ENCODE data around the gene QSOX2.
"Not testable (repeated sequence)": the region's sequence is repeated elsewhere in the genome, so short reads cannot be mapped to it uniquely, and the experiment has no call there.

Gene QSOX2

DNA sequence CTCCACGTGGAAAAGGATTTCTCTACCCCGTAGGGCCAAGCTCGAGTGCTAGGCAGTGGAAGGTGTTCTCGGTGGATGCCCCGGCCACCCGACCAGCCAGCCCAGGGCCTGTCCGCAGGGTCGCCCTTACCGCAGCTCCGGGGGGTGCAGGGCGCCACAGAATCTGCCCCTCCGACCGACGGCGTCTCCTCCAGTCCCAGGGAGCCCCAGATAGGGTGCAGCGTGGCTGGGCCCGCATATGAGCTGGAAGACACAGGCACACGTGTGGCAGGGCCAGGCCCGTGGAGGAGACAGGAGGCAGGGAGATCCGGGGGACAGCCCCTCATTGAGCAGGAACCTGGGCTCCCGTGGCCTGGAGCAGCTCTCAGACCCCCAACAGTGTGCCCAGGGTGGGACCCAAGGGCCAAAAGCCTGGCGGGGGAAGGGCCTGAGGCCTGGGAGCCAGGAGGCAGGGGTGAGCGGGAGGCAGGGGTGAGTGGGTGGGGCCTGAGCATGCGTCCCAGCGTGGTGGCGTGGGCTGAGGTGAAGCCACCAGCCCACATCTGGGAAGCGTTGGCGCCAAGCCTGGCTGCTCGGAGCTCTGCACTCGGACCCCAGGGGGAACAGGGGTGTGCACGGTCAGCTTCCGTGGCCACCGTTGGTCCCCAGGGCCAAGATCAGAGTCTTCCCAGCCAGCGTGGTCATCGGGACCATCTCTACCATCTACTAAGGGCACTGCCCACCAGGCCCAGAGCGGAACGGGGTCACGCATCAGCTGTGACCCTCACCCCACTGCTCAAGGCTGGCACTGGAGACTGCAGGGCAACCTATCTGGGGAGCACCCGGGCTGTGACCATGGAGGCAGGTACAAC is 36.0 kb upstream of the QSOX2 start:
- DNase-seq: no peak

DNA sequence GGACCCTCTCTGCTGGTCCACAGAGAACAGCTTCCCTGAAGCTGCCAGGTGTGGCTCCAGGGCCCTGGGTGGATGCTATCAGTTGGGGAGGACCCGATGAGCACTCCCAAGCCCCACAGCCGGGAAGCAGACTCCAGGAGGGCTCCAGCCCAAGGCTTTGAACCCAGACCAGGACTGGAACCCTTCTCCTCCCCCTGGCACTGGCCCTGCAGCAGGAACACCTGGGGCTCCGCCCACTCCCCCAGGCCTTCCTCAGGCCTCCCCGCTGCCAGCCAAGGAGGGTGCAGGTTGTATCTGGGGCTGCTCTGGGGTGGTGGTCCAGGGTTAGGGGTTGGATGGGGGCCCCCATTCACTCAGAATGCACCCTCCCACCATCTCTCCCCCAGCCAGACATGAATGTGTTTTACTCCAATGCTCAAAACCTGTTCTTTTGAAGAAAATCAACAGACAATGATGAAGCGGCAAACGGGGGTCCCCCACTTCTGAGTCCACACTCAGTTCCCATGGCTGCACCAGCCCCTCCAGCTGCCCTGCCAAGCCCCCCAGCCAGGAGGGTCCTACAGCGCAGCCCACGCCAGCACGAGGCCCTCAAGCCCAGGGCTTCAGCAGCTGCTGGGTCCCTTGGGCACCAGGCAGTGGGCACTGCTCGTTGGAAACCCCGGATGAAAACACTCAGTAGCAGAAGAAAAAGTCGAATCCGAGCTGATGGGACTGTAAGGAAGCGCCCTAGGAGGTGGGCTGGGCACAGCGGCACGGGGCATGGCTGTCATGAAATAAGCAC is 35.1 kb upstream of the QSOX2 start:
- DNase-seq: no peak

DNA sequence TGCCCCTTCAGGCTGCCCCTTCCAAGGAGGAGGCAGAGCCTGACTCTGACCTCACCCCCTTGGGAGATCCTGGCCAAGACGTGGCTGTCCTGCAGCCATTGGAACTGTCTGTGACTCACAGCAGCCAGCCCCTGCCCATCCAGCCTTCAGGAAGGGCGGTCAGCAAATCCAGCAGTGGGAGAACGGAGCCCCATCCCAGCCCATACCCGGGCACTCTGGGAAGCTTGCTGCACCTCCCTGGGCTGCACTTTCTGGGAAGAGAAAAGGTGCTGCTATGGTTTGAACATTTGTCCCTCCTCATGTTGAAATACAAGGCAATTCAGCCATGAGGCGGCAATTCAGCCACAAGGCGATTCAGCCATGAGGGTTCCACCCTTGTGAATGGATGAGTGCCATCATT is 33.9 kb upstream of the QSOX2 start:
- no peak for DNase-seq

DNA sequence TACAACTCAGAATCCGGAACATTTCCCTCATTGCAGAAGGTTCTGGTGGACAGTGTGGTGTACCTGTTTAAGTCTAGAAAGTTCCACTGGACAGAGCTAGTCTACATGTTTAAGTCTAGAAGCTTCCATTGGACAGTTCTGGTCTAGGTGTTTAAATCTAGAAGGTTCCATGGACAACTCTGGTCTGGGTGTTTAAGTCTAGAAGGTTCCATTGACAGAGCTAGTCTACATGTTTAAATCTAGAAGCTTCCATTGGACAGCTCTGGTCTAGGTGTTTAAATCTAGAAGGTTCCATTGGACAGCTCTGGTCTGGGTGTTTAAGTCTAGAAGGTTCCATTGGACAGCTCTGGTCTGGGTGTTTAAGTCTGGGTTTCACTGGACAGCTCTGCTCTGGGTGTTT is 33.3 kb upstream of the QSOX2 start:
- DNase-seq: no peak

DNA sequence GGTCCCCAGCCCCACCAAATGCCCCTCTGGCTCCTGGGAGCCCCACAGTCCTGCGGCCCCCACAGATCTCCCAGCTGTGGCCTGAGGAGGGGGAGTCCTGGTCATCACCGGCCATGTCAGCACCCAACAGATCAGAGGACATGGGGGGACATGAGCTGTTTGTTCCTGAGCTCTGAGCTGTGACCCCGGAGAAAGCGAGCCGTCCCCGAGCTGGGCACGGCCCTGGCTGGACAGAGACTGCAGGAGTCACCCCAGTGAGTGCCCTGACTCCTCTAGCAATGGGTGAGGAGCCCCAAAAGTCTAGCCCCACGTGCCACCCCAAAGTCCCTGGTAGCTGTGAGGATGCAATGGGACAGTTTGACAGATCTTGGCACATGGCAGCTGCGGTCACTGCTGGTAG is 32.6 kb upstream of the QSOX2 start:
- DNase-seq: no peak

DNA sequence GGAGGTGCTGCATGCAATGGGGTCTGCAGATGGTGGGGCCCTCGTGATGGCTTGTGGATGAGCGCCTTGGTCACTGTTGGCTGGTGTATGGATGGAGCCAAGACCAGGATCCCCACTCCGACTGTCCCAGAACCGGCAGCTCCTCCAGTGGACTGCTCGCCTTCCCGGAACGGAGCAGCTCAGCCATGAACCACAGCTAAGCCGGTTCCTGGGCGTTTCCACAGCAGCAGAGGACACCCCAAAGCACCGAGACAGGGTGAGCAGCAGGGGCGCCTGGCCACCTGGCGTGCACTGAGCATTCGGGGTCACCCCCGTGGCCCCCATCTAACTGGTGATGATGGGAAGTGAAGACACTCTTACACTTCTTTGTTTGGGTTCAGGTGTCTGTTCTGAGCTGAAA is 32.1 kb upstream of the QSOX2 start:
- no peak for DNase-seq

DNA sequence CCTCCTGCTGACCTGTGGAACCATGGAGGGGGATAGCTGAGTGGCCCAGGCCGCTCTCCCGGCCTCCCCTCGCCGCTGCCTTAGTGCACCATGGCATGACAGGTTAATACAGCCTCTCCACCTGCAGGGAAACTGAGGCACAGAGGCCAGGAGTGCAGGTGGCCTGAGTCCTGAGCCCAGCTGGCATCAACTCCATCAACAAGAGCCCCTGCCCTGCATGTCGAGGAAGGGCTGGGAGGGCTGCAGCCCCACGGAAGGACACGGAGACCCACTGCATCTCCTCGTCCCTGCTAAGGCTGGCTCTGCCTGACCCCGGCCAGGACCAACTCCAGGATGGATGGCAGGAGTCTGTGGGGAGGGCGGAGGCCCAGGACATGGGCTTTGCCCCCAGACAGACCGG is 31.1 kb upstream of the QSOX2 start:
- no peak for DNase-seq

DNA sequence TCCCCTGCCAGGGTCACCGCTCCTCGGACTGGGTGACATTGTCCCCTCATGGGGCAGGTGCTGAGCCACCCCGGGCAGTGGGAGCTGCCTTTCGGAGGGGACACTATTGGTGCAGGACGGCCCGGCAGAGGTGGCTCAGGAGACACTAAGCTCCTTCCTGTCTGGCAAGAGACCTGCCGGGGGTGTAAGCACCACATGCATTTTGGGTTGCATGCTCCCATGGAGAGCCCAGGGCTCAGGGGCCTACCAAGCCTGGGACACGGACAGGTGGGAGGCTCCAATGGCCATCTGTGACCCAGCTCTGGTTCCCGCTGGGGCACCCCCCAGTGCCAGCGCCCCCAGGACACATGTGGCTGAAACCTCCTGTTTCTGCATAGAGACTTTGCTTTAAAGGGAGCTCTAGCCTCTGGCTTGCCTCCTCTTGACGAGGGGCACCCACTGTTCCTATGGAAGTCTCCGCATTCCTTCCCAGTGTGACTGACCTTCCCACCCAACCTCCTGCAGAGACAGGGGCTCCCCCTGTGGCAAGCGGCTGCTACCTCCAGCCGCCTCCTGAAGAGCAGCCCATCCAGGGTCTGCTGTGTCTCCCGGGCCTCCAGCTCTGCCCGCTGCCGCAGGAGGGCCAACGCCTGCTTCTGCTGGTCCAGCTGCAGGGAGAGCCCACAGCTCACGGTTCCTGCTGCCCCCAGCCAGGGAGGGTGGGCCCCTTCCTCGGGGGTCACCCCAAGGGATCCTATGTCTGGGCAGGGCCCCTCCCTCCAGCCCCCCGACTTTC is 30.2 kb upstream of the QSOX2 start:
- DNase-seq: no peak

DNA sequence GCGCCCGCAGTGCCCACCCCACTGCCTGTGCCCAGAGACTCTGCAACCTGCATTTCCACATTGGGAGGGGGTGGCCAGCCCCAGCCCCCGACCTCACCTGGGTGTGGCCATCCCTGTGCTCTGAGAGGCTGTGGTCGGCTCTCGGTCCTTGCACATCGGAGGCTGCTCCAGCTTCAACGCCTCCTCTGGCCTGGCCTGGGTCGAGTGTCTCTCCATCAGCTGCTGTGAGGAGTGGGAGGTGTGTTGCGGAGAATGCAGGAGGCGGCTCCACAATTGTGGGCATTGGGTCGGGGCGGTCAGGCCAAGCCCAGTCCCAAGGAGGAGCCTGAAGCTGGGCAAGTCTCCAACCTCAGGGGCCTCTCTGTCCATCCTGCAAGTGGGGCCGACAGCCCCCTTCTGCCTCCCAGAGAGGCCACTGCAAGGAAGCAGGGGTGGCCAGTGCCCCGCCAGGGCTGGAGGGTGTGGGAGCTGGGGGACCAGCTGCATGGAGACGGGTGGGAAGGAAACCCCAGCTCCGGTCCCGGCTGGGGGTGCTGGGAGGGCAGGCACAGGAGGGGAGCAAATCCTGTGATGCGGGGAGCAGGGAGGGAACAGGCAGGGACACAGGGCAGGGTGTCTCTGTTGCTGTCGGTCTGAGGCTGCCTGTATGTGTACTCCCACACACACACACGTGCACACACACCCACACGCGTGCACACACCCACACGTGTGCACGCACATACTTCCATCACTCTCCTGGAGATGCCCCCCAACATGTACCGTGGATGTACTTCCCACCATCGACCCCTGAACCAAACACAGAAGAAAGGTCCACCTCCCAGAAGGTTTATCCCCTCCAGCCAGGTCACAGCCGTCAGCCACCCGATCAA is 29.4 kb upstream of the QSOX2 start:
- DNase-seq: no peak

DNA sequence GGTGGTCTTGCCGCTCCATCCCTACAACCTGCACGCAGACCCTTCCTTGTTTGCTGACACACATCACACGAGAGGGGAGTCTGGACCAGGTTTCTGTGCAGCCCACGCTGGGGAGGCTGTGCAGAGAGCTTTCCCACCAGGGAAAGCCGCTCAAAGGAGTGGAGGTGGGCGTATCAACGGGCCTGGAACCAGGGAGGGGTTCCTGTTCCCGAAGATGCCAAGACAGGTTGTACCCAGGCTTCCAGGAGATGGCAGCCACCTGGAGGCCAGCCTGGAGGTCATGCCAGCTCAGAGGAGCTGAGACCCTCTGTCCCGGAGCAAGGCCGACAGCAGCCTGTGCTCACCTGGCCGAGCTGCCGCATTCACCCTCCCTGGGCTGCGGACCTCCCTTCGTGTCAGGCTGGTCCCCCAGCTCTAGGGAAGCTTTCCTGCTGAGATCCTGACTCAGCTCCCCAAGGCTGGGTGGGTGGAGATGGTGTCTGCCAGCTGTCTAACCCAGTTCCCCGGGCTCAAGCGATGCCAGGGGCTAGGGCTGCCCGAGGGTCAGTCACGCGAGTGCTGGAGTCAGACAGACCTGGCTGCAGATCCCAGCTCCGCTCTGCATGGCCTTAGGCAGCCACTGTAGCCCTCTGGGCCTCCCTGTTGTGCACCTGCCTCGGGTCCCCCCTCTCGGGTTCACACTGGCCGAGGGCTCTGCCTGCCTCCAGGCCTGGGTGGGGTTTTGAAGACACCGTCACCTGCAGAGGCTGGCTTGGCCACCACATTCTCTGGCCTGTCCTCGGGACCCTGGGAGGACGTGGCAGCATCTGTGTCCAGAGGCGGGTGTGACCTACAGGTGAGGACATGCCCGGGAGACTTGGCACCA is 28.5 kb upstream of the QSOX2 start:
- no peak for DNase-seq

DNA sequence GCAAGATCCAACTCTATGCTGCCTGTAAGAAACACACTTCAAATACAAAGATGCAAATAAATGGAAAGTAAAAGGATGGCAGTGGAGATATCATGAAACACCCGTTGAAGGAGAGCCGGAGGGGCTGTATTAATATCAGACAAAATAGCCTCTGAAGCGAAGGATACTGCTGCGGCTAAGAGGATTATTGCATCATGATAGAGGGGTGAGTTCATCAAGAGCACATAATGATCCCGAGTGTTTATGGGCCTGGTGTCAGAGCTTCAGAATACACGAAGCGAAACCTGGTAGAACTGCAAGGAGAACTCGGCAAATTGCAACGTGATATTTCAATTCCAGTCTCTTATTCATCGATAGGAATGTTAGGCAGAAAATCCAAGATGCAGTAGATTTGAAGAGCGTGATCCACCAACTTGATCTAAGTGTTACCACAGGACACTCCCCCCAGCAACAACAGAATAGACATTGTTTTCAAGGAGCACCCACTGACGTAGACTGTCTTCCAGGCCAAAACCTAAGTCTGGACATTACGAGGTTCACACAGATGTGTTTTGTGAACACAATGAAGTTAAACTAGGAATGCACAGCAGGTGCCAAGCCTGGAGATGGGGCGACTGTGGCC is 27.7 kb upstream of the QSOX2 start:
- DNase-seq: no peak

DNA sequence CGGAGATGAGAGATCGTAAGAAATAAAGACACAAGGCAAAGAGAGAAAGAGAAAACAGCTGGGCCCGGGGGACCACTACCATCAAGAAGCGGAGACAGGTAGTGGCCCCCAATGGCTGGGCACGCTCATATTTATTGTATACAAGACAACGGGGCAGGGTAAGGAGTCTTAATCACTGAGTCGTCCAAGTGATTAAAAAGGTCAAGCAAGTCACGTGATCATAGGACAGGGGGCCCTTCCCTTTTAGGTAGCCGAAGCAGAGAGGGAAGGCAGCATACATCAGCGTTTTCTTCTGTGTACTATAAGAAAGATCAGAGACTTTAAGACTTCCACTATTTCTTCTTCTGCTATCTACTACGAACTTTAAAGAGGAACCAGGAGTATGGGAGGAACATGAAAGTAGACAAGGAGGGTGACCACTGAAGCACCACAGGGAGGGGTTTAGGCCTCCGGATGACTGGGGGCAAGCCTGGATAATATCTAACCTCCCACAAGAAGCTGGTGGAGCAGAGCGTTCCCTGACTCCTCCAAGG is 24.6 kb upstream of the QSOX2 start:
- DNase-seq: no peak

DNA sequence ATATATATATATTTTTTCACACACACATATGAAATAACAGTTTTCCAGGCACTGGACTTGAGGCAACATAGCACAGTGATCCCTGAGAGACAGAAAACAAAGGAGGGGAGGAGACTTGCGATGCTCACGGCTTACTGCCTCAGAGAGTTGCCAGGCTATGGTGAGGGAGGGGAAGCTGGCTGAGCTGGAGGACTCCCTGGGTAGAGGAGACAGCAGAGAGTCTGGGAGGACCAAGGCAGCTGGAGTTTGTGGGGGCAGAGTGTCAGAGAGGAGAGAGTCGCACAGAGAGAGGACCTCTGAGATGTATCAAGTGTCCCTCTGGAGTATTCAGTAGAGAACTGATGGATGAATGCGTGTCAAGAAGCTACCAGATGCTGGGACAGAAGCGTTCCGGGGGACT is 23.1 kb upstream of the QSOX2 start:
- DNase-seq: no peak

DNA sequence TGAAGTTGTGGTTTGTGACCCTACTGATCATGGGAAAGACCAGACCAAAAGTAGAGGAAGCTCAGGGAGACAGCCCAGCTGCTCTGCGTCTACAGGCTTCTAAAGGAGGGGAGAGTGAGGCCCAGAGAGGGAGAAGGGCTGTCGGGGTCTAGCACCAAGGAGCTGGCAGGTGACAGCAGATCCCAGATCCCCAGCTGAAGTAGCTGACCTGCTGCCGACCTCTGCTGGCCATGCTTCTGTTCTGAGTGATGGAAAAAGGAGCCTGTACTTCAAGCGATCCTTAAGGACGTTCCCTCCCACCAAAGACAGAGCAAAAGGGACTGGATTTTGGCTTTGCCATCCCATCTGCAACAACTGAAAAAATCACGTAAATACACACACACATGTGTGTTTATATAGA is 22.7 kb upstream of the QSOX2 start:
- DNase-seq: no peak

DNA sequence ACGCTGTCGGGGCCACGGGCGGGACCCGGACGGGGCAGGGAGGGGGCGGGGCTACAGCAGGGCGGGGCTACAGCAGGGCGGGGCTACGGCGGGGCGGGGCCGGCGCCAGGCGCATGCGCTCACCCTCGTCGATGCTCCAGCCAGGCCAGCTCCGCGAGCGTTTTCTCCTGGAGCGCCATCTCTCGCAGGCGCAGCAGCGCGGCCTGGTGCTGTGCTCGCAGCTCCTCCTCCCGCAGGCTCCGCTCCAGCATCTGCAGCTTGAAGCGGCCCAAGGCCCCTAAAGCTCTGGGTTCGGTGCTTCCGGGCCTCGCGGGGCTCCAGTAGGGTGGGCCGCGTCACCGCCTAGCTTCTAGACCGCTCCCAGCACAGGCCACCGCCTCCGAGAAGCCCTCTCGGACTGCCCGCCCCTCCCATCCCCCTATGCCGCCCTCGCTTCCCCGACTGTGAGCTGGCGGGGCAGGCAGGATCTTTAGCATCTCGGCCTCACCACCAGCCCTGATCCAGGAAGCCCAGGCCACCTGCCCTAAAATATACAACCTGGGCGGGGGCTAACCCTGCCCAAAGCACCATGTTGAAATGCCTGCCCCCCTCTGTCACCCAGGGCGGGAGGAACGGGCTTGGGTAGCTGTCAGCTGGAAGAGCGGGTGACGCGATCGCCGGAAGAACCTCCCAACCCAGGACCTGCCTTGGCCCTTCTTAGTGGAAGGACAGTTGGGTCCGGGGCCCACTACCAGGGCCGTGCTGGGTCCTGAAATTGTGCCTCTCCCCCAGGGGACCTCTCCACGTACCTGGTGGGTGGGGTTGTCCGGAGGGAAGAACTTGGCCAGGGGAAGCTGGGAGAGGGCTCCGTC is 21.9 kb upstream of the QSOX2 start:
- peak; percentile 79 for DNase-seq

DNA sequence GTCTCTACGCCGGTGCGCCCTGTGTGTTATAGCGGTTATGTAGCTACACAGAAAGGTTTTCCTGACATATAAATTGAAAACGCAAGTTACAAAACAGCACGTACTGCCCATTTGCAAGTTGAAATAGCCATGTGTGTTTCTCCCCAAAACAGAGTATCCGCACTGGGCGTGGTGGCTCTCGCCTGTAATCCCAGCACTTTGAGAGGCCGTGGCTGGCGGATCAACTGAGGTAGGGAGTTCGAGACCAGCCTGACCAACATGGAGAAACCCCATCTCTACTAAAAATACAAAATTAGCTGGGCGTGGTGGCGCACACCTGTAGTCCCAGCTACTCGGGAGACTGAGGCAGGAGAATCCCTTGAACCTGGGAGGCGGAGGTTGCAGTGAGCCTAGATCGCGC is 21.0 kb upstream of the QSOX2 start:
- not testable (repeated sequence) for DNase-seq

DNA sequence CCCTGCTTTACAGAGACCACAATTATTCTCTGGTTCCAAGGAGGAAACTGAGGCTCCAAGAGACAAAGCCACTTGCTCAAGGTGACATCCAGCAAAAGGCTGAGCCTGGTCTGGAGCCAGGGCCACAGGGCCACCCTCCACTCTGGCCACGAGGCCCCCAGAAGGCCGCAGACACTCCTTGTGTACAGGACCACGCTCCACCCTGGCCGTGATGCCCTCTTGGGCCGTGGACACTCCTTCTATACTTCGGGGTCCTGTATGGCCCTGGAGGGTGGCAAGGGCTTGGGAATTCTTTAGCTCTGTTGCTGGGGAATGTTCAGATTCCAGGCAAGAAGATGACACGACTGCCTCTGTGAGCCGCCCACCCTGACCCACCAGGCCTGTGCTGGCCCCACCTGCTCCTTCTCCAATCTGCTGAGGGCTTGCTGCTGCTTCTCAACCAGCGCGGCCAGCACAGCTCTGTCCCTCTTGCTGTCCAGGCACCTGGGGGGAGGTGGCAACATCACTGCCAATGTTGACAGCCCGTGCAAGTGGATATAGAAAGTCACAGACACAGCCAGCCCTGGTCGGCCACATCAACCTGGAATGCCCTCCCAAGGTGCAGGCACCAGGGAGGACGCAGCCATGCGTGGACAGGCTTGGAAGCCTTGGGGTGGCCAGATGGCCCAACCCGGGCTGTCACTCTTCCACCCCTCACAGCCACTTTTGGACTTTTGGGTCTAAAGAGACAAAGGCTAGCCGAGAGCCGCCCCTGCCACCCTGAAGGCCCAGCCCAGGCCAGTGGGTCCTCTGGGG is 20.1 kb upstream of the QSOX2 start:
- DNase-seq: no peak

DNA sequence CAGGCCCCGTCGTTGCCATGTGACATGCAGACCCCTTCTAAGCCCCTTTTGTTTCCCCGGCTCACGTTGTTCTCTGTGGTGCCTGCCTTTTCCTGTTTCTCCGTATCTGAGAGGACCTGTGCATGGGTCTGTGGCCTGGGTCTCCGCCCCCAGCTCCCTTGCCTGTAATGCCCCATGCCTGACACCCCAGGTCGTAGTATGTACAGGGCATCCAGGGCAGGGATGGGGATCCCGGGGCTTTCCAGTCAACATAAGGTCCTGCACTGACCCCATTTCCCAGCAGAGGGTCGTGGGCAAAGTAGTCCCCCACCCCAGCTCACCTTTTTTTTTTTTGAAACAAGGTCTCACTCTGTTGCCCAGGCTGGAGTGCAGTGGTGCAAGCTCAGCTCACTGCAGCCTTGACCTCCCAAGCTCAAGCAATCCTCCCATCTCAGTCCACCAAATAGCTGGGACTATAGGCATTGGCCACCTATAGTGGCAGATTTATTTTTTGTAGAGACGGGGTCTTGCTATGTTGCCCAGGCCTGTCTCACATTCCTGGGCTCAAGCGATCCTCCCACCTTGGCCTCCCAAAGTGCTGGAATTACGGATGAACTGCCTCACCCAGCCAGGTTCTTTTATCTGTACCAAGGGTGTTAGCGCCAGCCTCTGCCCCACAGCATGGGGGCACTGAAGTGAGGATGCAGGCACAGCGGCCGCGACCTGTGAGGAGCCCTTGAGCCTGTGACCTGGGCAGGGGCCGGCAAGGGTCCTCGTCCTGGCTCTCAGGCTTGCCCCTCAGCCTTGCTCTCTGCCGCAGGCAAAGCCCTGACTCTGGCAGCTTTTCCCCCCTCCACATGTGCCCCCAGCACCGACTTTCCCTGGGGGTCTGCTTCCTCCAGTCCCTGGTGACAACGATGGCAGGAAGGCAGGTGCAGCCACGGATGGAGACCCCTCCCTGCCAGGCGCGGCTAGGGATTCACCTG is 19.1 kb upstream of the QSOX2 start:
- DNase-seq: no peak
